Pons (tissue), 1 donor: Measurements from ENCODE around the gene CA5A.
"Not testable (repeated sequence)": the region's sequence is repeated elsewhere in the genome, so short reads cannot be mapped to it uniquely, and the experiment has no call there.

Experiments used
- DNase-seq: peaks from one replicate; pipeline ENCODE4 v3.0.0-alpha.2; 2016; ENCODE audit warnings: low spot score

CA5A gene

GRCh38 chr16:87947356-87948118 is 11.2 kb upstream of the CA5A start:
- DNase-seq: no peak

GRCh38 chr16:87946596-87947347 is 10.4 kb upstream of the CA5A start:
- DNase-seq: no peak

GRCh38 chr16:87945351-87946042 is 9.2 kb upstream of the CA5A start:
- peak; percentile 84 for DNase-seq

DNA sequence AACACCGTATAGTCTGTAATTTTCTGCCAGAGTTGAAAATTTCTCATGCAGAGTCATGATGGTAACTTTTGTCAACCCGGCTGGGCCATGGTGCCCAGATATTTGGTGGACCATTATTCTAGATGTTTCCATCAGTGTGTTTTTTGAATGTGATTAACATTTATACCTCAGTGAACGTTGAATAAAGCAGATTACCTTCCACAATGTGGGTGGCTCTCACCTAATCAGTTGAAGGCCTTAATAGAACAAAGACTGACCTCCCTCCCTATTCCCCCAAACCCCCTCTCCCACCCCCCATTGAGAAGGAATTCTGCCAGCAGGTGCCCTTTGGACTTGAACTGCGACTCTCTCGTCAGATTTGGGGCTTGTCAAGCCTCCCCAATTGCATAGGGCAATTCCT is 6.4 kb upstream of the CA5A start:
- DNase-seq: no peak

DNA sequence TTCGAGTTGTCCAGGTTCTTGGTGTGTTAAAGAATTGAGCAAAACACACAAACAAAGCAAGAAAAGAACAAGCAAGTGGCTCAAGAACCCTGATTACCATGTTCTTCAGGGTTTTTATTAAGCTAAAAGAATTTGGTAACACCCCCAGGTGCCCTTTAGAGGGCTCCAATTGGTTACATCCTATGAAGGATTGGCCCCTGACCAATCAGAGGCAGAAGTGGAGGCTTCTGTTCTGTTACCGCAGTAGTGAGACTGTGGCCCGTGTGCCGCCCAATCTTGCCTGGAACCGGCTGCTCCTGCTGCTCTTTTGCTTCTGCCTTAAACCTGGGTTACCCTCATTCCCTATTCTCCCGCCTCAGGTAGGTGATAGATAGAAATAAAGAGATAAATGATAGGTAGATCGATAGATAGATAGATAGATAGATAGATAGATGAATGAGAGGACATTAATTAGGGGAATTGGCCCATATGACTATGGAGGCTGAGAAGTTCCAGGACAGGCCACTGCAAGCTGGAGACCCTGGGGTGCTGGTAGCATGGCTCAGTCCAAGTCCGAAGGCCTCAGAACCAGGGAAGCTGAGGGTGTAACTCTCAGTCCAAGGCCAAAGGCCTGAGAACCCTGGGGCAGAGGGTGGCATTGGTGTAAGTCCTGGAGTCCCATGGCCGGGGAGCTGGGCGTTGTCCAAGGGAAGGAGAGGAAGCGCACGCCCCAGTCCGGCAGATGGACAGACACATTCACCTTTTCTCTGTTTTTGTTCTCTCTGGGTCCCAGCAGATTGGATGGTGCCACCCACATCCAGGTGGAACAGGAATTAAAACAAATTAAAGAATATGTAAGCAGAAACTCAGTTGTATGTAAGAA is 3.5 kb upstream of the CA5A start:
- no peak for DNase-seq

DNA sequence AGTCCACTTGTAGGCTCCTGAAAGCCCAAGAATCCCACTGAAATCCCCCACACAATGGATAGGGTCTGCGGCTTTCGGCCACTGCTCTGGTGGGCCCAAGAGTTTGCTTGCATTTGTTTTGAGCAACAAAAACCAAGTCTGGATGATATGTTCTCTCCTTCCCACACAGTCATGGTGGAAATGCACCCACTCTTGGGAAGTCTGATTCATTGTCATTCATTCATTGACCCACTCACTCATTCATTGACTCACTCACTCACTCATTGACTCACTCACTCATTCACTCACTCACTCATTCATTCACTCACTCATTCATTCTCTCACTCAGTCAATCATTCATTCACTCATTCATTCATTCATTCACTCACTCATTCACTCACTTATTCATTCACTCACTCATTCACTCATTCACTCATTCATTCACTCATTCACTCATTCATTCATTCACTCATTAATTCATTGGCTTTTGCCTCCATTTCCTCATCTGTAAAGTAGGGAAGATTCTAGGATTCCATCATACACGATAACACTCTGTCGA is 2.2 kb upstream of the CA5A start:
- DNase-seq: no peak

GRCh38 chr16:87937231-87937542 is 858 bp upstream of the CA5A start:
- DNase-seq: not testable (repeated sequence)

DNA sequence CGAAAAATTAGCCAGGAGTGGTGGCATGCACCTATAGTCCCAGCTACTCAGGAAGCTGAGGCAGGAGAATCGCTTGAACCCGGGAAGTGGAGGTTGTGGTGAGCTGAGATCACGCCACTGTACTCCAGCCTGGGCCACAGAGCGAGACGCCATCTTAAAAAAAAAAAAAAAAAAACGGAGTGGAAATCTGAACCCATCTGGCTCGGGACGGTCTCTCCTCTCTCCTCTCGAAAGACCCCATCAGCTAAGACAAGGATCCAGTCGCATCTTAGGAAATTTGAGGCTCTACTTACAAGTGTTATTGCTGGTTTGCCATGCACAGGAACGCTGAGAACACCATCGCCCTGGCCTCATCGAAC is 334 bp downstream of the CA5A start:
- DNase-seq: not testable (repeated sequence)

DNA sequence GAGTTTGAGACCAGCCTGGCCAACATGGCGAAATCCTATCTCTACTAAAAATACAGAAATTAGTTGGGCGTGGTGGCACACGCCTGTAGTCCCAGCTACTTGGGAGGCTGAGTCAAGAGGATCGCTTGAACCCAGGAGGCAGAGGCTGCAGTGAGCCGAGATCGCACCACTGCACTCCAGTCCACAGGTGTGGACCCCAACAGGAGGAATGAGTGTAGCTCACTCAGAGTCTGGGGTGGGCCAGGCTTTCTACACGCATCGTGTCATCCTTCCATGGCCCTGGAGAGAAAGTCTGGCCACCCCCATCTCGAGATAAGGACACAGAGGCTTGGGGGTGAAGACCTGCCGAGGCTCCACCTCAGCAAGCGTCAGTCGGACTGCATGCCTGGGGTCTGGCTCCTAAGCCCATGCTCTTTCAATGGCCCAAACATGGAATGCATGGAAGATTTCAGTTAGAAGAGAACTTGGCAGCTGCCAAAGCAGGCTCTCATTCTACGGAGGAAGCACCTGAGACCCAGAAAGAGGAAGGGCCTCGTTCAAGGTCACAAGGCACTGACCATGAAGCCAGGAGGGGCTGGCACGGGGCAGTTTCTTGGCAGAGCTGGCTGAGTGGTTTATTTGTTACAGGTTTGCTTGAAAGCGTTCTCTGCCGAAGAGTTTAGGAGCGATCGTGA is 1.4 kb downstream of the CA5A start:
- not testable (repeated sequence) for DNase-seq

GRCh38 chr16:87933140-87933495 is 3.2 kb downstream of the CA5A start:
- no peak for DNase-seq

DNA sequence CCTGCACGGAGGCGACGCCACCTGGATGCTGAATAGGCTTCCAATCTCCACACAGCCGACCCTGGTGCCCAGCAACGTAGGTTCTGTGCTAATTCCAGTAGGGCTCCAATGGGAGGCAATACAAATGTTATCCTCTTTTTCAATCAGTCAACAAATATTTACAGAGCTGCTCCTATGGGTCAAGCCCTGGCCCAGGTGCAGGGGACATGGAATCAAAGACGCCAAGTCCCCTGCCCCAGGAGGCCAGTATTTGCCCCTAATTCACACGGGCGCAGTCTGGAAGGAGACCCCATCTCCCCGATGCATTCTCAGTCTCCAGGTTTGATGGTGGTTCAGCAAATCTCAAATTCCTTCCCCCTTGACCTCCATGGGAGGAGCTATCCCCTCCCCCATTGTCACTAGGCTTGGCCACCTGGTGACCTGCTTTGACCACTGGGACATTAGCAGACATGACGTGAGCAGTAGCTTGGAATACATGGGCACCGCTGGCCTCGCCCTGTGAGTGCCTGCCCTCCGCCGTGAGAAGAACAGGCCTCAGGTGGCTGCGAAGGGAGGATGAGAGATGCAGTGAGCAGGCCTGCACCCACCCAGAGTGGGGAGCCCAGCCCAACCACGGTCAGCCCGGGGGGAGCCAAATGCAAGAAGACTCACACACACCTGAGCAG is 3.7 kb downstream of the CA5A start:
- not testable (repeated sequence) for DNase-seq

DNA sequence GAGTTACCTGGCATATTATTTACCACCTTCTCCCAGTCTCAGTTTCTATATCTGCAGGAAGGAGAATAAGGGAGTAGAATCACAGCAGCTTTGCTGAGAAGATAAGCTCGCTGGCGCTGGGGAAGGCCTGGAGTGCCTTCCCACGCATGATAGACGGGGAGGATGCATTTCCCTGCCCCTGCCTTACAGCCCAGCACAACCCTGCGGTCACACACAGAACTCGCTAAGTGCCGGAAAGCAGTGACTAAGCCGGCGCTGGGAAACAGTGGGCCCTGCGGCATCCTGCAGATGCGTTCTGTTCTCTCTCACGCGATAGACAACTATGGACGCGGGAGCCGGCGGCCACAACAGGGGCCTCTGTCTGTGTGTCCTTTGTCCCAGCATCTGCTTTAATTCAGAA is 4.8 kb downstream of the CA5A start:
- DNase-seq: no peak

DNA sequence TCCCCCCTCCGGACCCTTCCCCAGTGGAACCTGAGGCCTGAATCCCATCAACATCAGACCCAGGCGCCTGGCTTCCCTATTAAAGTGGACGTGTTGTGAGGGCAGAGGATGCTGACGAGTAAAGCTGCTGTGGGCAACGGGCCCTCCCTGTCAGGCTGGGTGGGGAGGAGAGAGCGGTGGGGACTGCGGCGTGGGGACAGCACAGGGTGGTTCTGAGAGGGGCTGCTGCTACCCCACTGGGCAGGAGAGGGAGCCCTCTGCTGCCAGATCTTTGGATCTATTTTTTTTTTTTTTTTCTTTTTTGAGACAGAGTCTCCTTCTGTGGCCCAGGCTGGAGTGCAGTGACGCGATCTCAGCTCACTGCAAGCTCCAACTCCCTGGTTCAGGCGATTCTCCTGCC is 5.9 kb downstream of the CA5A start:
- no peak for DNase-seq

- no peak for DNase-seq
Observed at GRCh38 chr16:87929986-87930385, 6.3 kb downstream of the CA5A start.

GRCh38 chr16:87927195-87927562 is 9.2 kb downstream of the CA5A start:
- no peak for DNase-seq

DNA sequence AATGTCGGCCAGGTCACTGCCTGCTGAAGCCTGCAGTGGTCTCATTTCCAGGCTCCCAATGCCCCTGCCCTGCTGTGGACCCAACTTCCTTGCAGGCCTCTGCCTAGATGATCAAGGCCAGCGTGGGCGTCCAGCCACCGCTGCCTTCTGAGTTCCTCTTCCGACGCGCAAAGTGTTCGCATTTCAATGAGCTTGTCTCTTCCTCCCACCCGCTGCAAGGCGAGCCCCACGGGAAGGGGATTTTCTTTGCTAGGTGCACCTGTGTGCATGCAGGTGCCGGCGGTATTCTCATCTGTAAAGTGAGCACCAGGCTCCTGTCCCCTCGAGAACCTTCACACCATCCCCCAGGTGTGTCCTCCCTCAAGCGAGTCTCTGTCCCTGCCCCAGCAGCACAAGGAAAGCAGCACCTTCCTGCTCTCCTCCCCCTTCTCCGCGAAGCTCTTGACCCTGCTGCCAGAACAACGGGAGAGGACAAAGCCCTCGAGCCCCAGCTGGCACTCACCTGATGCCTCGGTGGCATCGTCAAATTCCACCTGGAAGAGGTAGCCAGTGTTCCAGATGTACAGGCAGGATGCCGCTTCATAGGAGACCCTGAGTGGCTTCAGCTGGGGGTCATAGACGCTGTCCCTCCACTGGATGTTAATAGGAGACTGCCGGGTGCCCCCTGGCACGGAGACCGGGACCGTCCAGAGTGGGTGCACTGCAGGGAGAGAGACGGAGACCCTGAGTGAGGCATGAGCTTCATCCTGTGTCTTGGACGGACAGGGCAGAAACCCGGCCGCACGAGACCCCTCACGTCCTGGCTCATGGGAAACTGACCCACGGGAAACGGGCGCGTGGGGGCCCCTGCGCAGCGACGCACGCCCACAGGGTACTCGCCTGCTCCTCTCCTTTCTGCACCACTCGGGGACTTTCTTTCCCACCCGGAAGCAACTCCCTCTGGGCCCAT is 9.8 kb downstream of the CA5A start:
- DNase-seq: no peak

DNA sequence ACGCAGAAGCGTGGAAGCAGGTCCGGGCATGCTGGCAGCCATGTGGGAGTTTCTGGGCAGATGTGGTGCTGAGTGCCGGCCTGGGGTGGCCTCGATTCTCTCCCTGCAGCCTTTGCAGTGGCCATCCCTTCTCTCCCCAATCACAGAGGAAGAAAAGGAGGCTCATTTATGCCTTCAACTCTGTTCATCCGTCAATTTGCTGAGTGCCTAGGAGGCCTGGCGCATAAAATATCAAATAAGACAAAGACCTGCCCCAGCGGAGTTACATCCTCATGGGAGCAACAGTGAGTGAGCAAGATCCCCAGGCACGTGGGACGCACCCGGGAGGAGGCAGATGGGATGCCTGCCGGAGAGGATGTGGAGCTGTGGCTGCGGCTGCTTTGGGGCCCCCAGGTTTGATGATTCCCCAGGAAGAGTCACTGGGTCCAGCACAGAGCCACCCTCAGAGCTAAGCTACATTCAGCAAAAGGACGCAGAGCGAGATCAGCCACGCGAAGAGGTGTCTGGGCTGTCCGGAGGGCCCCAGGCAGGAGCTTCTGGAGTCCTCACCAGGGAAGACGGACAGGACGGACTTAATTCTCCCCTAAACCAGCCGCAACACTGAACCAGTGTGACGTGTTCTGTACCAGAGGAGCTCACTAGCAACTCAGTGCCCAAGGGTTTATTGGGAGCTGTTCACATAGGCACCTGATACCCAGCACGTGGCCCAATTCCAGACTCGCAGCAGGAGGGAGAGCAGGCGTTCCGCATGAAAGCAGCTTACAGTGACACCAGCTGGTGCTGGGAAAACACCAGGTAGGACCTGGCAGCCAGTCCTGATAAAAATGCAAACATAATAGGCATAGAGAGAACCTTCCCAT is 11.3 kb downstream of the CA5A start:
- DNase-seq: no peak

GRCh38 chr16:87924041-87924810 is 12.1 kb downstream of the CA5A start:
- no peak for DNase-seq
